Activated effector memory CD4-positive, alpha-beta T cell treated with anti-CD3 and anti-CD28 coated beads, Interleukin-2, amount 50 U/mL, for 16 hours (primary cell): Measurements from ENCODE around the gene ANKRD35.

Source experiments
- DNase-seq: peaks from one replicate; pipeline ENCODE4 v3.0.0-alpha.2; 2020

The ANKRD35 gene

GRCh38 chr1:145892486-145893087 lies 6.9 kb upstream of the ANKRD35 start:
- DNase-seq, result no peak

GRCh38 chr1:145891587-145892485 lies 6.2 kb upstream of the ANKRD35 start:
- peak; percentile 81 for DNase-seq

DNA sequence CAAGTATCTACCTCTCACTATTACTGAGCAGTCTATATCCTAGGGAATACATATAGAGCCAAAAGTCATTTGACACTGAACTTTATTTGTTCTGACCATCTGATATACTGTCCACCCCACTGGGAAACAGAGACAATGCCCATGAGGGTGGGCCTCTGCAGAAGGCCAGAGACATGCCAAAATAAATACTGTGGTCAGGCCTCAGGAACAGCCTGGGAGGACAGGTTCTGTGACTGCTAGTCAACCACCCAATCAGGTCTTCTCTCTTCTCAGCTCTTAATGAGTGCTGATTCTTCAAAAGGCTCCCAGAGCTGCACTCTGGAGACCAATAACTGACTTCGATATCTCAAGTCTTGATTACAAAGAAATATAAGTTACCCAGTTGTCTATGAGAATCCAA lies 5.5 kb upstream of the ANKRD35 start:
- no peak for DNase-seq

DNA sequence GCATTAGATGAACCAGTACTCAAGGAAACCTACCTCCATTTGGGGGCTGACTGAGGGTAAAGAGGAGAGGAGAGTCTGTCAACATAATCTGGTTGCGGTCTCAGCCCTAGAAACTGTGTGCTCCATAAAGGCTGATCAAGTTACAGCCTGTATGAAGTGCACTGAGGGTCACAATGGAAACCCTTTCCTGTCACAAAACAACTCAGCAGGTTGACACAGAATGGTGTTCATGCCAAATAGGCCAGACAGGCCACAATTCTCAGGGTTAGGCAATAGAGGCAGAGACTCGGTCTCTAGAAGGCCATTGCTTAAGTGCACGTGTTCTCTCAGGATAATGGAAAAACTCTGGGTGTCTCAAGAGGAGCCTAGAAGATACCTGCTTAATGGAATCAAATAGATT lies 4.1 kb upstream of the ANKRD35 start:
- no peak for DNase-seq

GRCh38 chr1:145887631-145888030 lies 2.0 kb upstream of the ANKRD35 start:
- DNase-seq, result no peak

DNA sequence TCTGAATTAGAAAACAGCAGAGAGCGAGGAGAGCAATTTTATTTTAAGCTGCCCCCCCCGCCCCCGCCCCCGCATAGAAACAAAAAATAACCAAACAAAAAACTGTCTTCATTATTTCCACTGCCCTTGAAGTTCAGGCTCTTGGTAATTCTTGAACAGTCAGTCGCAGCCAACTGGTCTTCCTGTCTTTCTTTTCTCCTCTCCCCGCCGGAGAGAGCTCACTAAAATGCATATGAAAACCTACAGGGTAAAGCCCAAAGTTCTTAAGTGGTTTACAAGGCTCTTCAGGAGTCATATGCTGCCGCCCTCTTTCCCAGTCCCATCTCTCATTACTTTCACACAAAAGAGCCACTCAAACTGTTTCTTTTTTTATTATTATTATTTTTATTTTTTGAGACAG lies 1.1 kb upstream of the ANKRD35 start:
- no peak for DNase-seq

- no peak for DNase-seq
These were observed 724 bp upstream of the ANKRD35 start for GRCh38 chr1:145886390-145886789.

- DNase-seq, result no peak
These were observed 991 bp downstream of the ANKRD35 start for GRCh38 chr1:145884675-145885074.

DNA sequence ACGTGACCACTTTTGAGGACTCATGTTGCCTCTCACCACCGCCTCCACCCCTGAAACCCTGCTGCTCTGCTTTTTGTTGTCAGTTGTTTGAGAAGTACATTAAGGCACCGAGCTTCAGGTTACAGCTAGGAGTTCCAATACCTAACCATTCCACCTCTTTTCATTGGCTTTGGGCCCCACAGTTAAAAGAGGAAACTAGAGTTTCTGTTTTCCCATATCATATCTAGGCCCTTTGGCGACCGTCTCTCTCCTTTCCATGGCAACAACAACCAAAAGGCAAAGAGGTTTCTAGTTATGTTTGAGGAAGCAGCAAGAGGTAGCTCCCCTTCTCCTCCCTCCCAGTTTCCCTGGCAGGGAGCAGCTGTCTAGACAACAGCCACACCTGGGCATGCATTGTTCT lies 5.9 kb downstream of the ANKRD35 start:
- no peak for DNase-seq

GRCh38 chr1:145878724-145879123 lies 6.9 kb downstream of the ANKRD35 start:
- DNase-seq, result no peak

GRCh38 chr1:145877923-145878486 lies 7.7 kb downstream of the ANKRD35 start:
- no peak for DNase-seq

DNA sequence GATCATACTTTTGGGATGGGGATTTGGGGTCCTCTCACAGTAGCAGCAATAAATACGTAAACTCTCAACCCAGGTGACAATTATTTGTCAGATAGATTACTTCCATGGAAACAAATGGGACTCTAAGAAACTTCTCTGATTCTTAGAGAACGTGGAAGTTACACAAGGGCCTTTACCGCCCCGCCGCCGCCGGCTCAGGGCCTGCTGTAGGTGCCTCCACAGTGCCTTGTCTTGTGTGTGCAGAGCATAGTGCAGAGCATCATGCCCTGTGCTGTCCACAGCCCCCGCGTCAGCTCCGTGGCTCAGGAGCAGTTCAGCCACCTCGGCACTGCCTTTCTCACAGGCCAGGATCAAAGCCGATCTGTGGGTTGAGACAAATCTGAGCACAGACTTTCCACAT lies 11.0 kb downstream of the ANKRD35 start:
- DNase-seq, result no peak

DNA sequence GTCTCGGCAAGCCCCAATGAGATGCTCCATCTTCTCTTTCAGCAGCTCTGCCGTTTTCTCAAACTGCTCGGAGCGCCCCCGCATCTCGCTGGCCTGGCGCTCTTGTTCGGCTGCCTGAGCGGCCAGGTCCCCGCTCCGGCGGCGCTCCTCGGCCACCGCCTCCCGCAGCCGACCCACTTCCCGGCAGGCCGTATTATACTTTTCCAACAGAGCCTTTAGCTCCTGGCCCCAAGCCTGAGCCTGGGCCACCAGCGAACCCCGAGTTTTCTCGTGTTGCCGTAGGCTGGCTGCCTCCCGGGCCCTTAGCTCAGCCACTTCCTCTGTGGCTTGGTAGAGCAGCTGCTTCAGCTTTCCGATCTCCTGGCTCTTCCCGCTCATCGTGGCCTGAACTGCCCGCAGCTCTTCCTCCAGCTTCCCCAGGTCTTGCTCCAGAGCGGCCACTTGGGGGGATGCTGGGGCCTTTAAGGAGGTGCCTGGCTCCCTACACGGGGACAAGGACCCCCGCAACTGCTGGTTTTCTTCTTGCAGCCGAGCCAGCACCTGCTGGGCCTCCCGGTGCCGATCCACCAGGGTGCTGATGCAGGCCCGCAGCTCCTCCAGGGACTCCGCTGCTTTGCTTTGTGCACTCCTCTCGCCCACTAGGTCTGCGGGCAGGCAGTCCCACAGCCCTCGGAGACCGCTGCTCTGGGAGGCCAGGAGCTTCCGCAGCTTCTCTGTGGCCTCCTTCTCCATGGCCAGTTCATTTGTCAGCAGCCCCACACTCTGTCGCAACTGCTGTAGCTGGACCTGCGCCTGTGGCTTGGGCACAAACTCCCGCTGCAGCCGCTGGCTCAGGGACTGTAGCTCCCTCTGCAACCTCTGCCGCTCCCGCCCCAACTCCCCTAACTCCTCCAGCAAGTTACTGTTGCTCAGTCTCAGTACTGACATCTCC lies 13.4 kb downstream of the ANKRD35 start:
- DNase-seq, result peak; percentile 73

GRCh38 chr1:145868232-145868631 lies 17.4 kb downstream of the ANKRD35 start:
- DNase-seq, result no peak

GRCh38 chr1:145863282-145864018 lies 22.2 kb downstream of the ANKRD35 start:
- no peak for DNase-seq

DNA sequence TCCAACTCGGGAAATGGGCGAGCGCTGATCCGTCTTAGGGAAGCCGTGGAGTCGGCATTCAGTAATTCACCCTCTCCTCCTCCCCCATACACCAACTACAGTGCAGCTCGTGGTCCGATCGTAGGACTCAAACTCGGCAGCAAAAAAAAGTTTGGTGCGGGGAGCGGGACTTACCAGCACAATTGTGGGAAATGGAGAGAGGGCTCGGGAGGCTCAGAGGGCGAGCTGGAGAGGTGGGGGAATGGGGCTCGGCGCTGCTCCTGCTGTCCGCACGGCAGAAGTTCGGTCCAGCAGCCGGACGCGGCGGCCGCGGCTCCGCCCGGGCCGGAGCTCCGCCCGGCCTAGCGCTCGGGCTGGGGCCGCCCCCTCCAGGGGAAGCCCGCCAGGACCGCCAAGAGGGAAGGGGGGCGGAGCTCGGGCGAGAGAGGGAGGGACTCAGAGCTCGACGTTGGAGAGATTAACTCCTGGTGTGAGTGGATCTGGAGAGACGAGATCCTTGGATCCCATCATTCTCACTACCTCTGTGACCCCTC lies 26.1 kb downstream of the ANKRD35 start:
- peak; percentile 93 for DNase-seq

DNA sequence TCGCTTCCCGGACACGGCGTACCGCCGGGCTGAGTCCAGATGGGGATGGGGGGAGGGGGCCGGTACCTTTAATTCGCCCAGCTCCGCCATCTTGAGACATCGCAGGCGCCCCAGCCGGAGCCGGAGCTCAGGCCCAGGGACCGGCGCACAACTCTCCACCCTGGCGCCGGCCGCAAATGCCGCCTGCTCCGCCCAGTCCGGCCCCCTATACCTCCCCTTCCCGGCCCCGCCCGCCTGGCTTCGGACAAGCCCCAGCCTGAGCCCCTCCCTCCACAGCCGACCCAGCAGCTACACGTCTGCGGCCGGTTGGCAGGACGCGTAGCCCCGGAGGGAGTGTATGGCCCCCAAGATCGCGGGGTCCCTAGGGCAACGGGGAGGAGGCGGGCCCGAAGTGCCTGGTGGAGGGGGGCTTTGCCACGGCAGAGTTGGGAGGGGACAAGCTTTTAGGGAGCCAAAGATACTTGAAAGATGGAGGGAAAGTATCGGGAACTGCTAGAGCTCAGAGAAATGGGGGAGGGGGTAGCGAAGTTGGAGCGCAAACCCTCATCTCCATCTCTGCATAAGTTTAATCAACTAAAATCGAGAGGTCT lies 26.7 kb downstream of the ANKRD35 start, which contains the start of gene PIAS3:
TSS of gene PIAS3 (minus strand) at position 181 of the 590 bp plus-strand sequence. CDS start at position 90, 91 bp downstream.
- DNase-seq, result peak; percentile 95

DNA sequence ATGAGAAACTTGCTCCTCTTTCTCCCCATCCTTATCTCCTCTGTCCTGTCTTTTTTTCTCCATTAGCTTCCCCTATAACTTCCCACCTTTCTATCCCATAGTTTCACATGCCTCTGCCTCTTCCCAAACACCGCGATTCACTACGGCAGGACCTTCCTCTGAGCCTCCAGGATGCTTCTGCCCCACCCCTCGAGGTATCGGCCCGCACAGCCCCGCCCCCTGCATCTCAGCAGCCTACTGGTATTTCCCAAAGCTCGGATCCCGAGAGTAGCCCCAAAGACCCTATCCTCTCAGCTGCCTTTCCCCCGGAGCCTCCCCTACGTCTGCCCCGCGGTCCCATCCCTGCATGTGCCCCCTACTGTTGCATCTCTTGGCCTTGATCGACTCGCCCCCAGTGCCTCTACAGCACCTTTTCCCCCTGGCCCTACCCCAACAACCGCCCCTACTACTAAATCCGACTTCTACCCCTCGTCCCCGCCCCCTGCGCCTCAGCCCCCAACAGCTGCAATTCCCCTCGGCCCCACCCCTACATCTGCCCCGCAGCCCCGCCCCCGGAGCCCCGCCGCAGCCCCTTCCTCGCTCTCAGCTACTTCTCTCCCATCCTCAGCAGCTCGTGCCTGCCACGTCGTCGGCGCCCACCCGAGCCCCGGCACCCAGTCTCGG lies 27.3 kb downstream of the ANKRD35 start:
- peak; percentile 82 for DNase-seq

GRCh38 chr1:145857170-145857569 lies 28.5 kb downstream of the ANKRD35 start:
- DNase-seq, result no peak

- DNase-seq, result peak; percentile 46
These were observed 30.2 kb downstream of the ANKRD35 start for GRCh38 chr1:145855426-145855948.
